GM12878 (cell line): ENCODE measurements around the gene IRAK2. TPM values are rescaled to one million over a fixed set of nuclear protein-coding genes. Genes with fewer than 3 reads are reported as not detected.

Source experiments
- ATAC-seq: fragments of 200-7000 bp; cut with Tn5 transposase; 3 replicates; pipeline ENCODE4 v1.9.1; 2020; ENCODE audit warnings: mild to moderate bottlenecking, moderate library complexity
- BruUV-seq: library from RNA; stranded (reverse); fragments of 400-500 nt; replicated peaks from 2 replicates; lab custom pipeline; 2021; lab: Mats Ljungman, UMichigan
- CTCF ChIA-PET: fragments of 300-600 bp; sonication (Branson Sonifier 250); formaldehyde crosslinking; extraction: SDS; loops from one replicate; lab custom pipeline; 2021; ENCODE audit warnings: inconsistent platforms; lab: Yijun Ruan, JAX
- POLR2A ChIA-PET: fragments of 350-600 bp; formaldehyde crosslinking; extraction: SDS; loops from one replicate; lab custom pipeline; 2021; ENCODE audit warnings: inconsistent platforms; lab: Charles Lee
- RAD21 ChIA-PET: fragments of 300-600 bp; sonication (Branson Sonifier 250); formaldehyde crosslinking; loops from one replicate; lab custom pipeline; 2023; ENCODE audit warnings: antibody characterized with exemption; ENCODE audit not compliant: unreplicated experiment; lab: Charles Lee
- SMC1A ChIA-PET: fragments of 300-600 bp; sonication (Branson Sonifier 250); formaldehyde crosslinking; loops from one replicate; lab custom pipeline; 2023; ENCODE audit not compliant: unreplicated experiment, uncharacterized antibody; lab: Charles Lee
- DNase-seq: peaks from one replicate; pipeline ENCODE4 v3.0.0-alpha.2; 2011; ENCODE audit warnings: low read depth, low spot score
- FAIRE-seq: peaks from 3 replicates; lab custom pipeline; 2011; peaks lifted over from hg19 to GRCh38; lab: Jason Lieb, UNC
- H2AFZ ChIP-seq: 2 replicates; pipeline ENCODE4 v1.6.0; 2011; ENCODE audit warnings: low read depth, low read length, control low read depth; ENCODE audit not compliant: control insufficient read depth
- H3K27ac ChIP-seq: 2 replicates; pipeline ENCODE4 v1.5.1; 2011; ENCODE audit warnings: control low read depth; ENCODE audit not compliant: control insufficient read depth, insufficient read depth
- H3K27me3 ChIP-seq, 2 experiments: replicated peaks in 1 of 2; 2 replicates each; pipeline versions ENCODE4 v1.6.0 to v1.6.1; 2011; ENCODE audit warnings: low read length in 1 of 2; ENCODE audit not compliant: control insufficient read depth in 2 of 2, insufficient read depth in 2 of 2
- H3K36me3 ChIP-seq, 2 experiments: 2 replicates each; pipeline ENCODE4 v1.5.1; 2011; ENCODE audit warnings: low read length in 1 of 2; ENCODE audit not compliant: control insufficient read depth in 2 of 2, insufficient read depth in 2 of 2
- H3K4me1 ChIP-seq: 2 replicates; pipeline ENCODE4 v1.6.1; 2011; ENCODE audit warnings: mild to moderate bottlenecking, low read length, moderate library complexity, mixed read lengths; ENCODE audit not compliant: control insufficient read depth, insufficient read depth
- H3K4me2 ChIP-seq: 2 replicates; pipeline ENCODE4 v1.6.0; 2011; ENCODE audit warnings: control low read depth; ENCODE audit not compliant: control insufficient read depth, insufficient read depth
- H3K4me3 ChIP-seq: fragments of 200-600 bp; sonication (generic); 2 replicates; pipeline ENCODE4 v1.5.1; 2016
- H3K79me2 ChIP-seq: 2 replicates; pipeline ENCODE4 v1.6.0; 2011; ENCODE audit warnings: low read length; ENCODE audit not compliant: control insufficient read depth, insufficient read depth
- H3K9ac ChIP-seq: 2 replicates; pipeline ENCODE4 v1.8.0; 2011; ENCODE audit warnings: low read length, control low read depth, mixed read lengths; ENCODE audit not compliant: control insufficient read depth, insufficient read depth
- H3K9me3 ChIP-seq: replicated peaks from 3 replicates; pipeline ENCODE4 v1.5.1; 2011; ENCODE audit warnings: mild to moderate bottlenecking, low read length; ENCODE audit not compliant: control insufficient read depth, insufficient read depth
- H4K20me1 ChIP-seq: 2 replicates; pipeline ENCODE4 v1.6.0; 2011; ENCODE audit not compliant: control insufficient read depth, insufficient read depth
- ATF2 ChIP-seq: IDR thresholded peaks from 2 replicates; pipeline ENCODE4 v1.6.1; 2012; ENCODE audit warnings: low read length, inconsistent platforms
- BCL3 ChIP-seq: IDR thresholded peaks from 2 replicates; pipeline ENCODE4 v1.6.1; 2011; ENCODE audit warnings: borderline replicate concordance, low read depth, mild to moderate bottlenecking, moderate library complexity, low read length; ENCODE audit not compliant: insufficient read depth, poor library complexity, severe bottlenecking
- BHLHE40 ChIP-seq, 2 experiments: fragments of 450-650 bp in 1 of 2; IDR thresholded peaks; 2 replicates each; pipeline ENCODE4 v1.6.1; 2011 to 2017; ENCODE audit warnings: low read depth in 2 of 2, borderline replicate concordance in 1 of 2, improper control_type of control experiment in 1 of 2, low read length in 1 of 2, mild to moderate bottlenecking in 1 of 2
- CHD4 ChIP-seq: fragments of 200-600 bp; sonication (generic); IDR thresholded peaks from 2 replicates; pipeline ENCODE4 v1.6.1; 2016; ENCODE audit warnings: mild to moderate bottlenecking
- EGR1 ChIP-seq, 2 experiments: IDR thresholded peaks; 1 replicate in 1 of 2; 2 replicates in 1 of 2; pipeline ENCODE4 v1.6.1; 2011 to 2012; ENCODE audit warnings: low read depth in 2 of 2, low read length in 2 of 2, borderline replicate concordance in 1 of 2, mild to moderate bottlenecking in 1 of 2, moderate library complexity in 1 of 2
- HSF1 ChIP-seq: fragments of 150-350 bp; IDR thresholded peaks from 2 replicates; pipeline ENCODE4 v1.6.1; 2014; ENCODE audit warnings: mild to moderate bottlenecking, low read depth, low read length
- LARP7 ChIP-seq: fragments of 450-650 bp; IDR thresholded peaks from 2 replicates; pipeline ENCODE4 v1.6.1; 2017; ENCODE audit warnings: mild to moderate bottlenecking
- MYC ChIP-seq: IDR thresholded peaks from 2 replicates; pipeline ENCODE4 v1.6.1; 2011; ENCODE audit warnings: mild to moderate bottlenecking, low read length, moderate library complexity, inconsistent platforms; ENCODE audit not compliant: insufficient read depth, insufficient replicate concordance, insufficient read length, severe bottlenecking
- NKRF ChIP-seq: fragments of 450-650 bp; conservative IDR thresholded peaks from 2 replicates; pipeline ENCODE4 v1.6.1; 2017; ENCODE audit warnings: mild to moderate bottlenecking, moderate library complexity
- NR2C2 ChIP-seq: IDR thresholded peaks from 2 replicates; pipeline ENCODE4 v1.6.1; 2011; ENCODE audit warnings: borderline replicate concordance, low read depth; ENCODE audit not compliant: control insufficient read depth, insufficient read length
- PKNOX1 ChIP-seq: fragments of 450-650 bp; IDR thresholded peaks from 2 replicates; pipeline ENCODE4 v1.6.1; 2016; ENCODE audit warnings: mild to moderate bottlenecking
- RBBP5 ChIP-seq: fragments of 200-600 bp; sonication (generic); conservative IDR thresholded peaks from 2 replicates; pipeline ENCODE4 v1.6.1; 2016
- TCF7 ChIP-seq: IDR thresholded peaks from 2 replicates; pipeline ENCODE4 v1.6.1; 2014; ENCODE audit warnings: antibody characterized with exemption, borderline replicate concordance
- ZNF384 ChIP-seq: IDR thresholded peaks from 2 replicates; pipeline ENCODE4 v1.6.1; 2012; ENCODE audit warnings: low read depth, mild to moderate bottlenecking, low read length, improper control_type of control experiment, borderline replicate concordance
- WGBS: methylation state at CpG from one replicate; pipeline ENCODE4 v1.1.6; 2016; ENCODE audit warnings: low lambda C conversion rate; ENCODE audit not compliant: insufficient replicate concordance, insufficient coverage; ENCODE audit errors: missing lambda C conversion rate; 5-methylcytosine and 5-hydroxymethylcytosine counted together
- in situ Hi-C: fragments of 300-500 bp; cut with MboI; formaldehyde crosslinking; loops from 9 replicates; pipeline ENCODE4 v1.14.3; 2018; ENCODE audit warnings: mixed read lengths
- intact Hi-C: fragments of 100-400 bp; cut with micrococcal nuclease; formaldehyde crosslinking; loops from one replicate; pipeline ENCODE4 v1.14.2; 2022; ENCODE audit not compliant: unreplicated experiment
- polyA plus RNA-seq, 11 experiments: library from polyadenylated mRNA; depleted of rRNA in 4 of 11; unstranded in 6 of 11; stranded (reverse) in 5 of 11; fragments of >200 nt; fragmentation: Nextera tagmentation in 4 of 11; fragmentation: Illumina TruSeq in 1 of 11; extraction: Ambion mirVana in 4 of 11; extraction: Trizol in 1 of 11; gene quantifications; 1 replicate in 1 of 11; 2 replicates in 10 of 11; pipeline versions ENCODE4 v1.2.1 to v1.2.3, GENCODE V29; 2011 to 2016; ENCODE audit warnings: inconsistent platforms in 2 of 11, missing spikeins in 2 of 11, low read depth in 1 of 11
- total RNA-seq, 4 experiments: library from RNA; depleted of rRNA in 3 of 4; stranded (reverse); fragments of >200 nt in 3 of 4; fragmentation: Illumina TruSeq in 1 of 4; extraction: Trizol in 1 of 4; gene quantifications; 2 replicates each; pipeline versions ENCODE4 v1.2.1 to v1.2.3, GENCODE V29; 2013 to 2021

The IRAK2 gene
- total and polyA plus RNA-seq, 10 of the 15 experiments (the other 5 are each of a cell fraction or from before 2014, with no cell fraction given): 0.48 to 5.7 (median 4.5) TPM

- H3K4me1 ChIP-seq: peaks cover 4% of the 10 kb centered on the region; the same call in 1 of the 2 replicates
- peaks cover 41% of the 10 kb centered on the region for H3K79me2 ChIP-seq
- no TSS peak for BruUV-seq
- peaks cover 27 to 34% of the 10 kb centered on the region in 2 experiments; a peak in 3 of 4 replicates for H3K36me3 ChIP-seq
- no peak overlapping the region for H3K27ac ChIP-seq
- no peaks in the 10 kb centered on the region for H3K27me3 ChIP-seq
- FAIRE-seq: no peak
- intact Hi-C loops: no loop called here
- H3K9me3 ChIP-seq: no peaks in the 10 kb centered on the region
- H2AFZ ChIP-seq: no peak overlapping the region
- DNase-seq: no peak
- CTCF ChIA-PET: interaction anchor here (1.3 kb wide), 1 partner anchor 8 kb away, joined by 3 read pairs; no protein-coding TSS in a partner anchor
- in situ Hi-C loops: no loop called here
- no peak overlapping the region for H3K9ac ChIP-seq
- SMC1A ChIA-PET: interaction anchor here (1.0 kb wide), 1 partner anchor 11 kb away, joined by 5 read pairs; no protein-coding TSS in a partner anchor
- ATAC-seq: no peak
- WGBS: 45% methylated on average over 2 of the region's 2 CpGs
- no peak overlapping the region for H3K4me3 ChIP-seq
- H3K4me2 ChIP-seq: no peak overlapping the region
- POLR2A ChIA-PET: interaction anchor here (0.7 to 1.0 kb wide), 2 partner anchors 9 to 17 kb away, joined by 3 read pairs; no protein-coding TSS in a partner anchor
- RAD21 ChIA-PET: no interaction called here
- no peaks in the 10 kb centered on the region; the same call in none of the 2 replicates for H4K20me1 ChIP-seq
- no peak for TF ChIP-seq NKRF
- no peak for TF ChIP-seq RBBP5
- TF ChIP-seq MYC: no peak
- TF ChIP-seq PKNOX1: no peak
- no peak for TF ChIP-seq ZNF384
- no peak for TF ChIP-seq TCF7
- TF ChIP-seq ATF2: no peak
- TF ChIP-seq BCL3: no peak
- no peak for TF ChIP-seq LARP7
- TF ChIP-seq EGR1 (IDR thresholded peaks at IDR 0.05; ENCODE audit: borderline replicate concordance in 1 of 2, low read depth in 2 of 2, low read length in 2 of 2): no peak
- TF ChIP-seq NR2C2: no peak
- no peak for TF ChIP-seq CHD4
- no peak for TF ChIP-seq BHLHE40 (IDR thresholded peaks at IDR 0.05; ENCODE audit: borderline replicate concordance in 1 of 2, low read depth in 2 of 2, low read length in 1 of 2)
- no peak for TF ChIP-seq HSF1
Observed at GRCh38 chr3:10272977-10273376, 108.3 kb downstream of the IRAK2 start.
